ENCODE results near the gene ASPHD1. TPM values are rescaled to one million over a fixed set of nuclear protein-coding genes. Genes with fewer than 3 reads are reported as not detected.

The ASPHD1 gene
- polyA plus RNA-seq, 2 of the 4 experiments (the other 2 are of a cell fraction), result 4.6 to 20.6 TPM

GRCh38 chr16:29951625-29952365 lies 51.5 kb downstream of the ASPHD1 start:
- peaks cover 11% of the 10 kb centered on the region; the same call in 2 of the 3 replicates for H3K9me3 ChIP-seq
- ChIA-PET POLR2A (no interaction called here), CTCF (interaction anchor here (0.8 to 4.0 kb wide), 5 partner anchors 10 to 104 kb away, joined by 3 to 17 read pairs (median 4); partner anchors contain the start of gene TMEM219)
- DNase-seq (ENCODE audit: low read depth in 1 of 2, low spot score in 1 of 2) (peak in 1 of 2 experiments; percentile 31), ATAC-seq (peak; percentile 54 to 71; a peak in 4 of 6 replicates), FAIRE-seq (no peak)
- WGBS (ENCODE audit: missing lambda C conversion rate), result 85% methylated on average over 8 of the region's 8 CpGs
- no peak overlapping the region for H3K27ac ChIP-seq
- H3K4me1 ChIP-seq, result no peaks in the 10 kb centered on the region
- TF ChIP-seq POLR2AphosphoS2 (conservative IDR thresholded peaks at IDR 0.05; ENCODE audit: low read length), result no peak
- TF ChIP-seq HDAC2 (IDR thresholded peaks at IDR 0.05), result no peak
- TF ChIP-seq PHF8 (IDR thresholded peaks at IDR 0.05; ENCODE audit: borderline replicate concordance, low read depth), result no peak
- TF ChIP-seq ZNF302 (CRISPR knock-in tag; IDR thresholded peaks at IDR 0.05), result no peak
- no peak for TF ChIP-seq ELK1 (IDR thresholded peaks at IDR 0.05; ENCODE audit: low read depth, low read length)
- no peak for TF ChIP-seq JUNB (IDR thresholded peaks at IDR 0.05)
- no peak for TF ChIP-seq NFE2L2 (conservative IDR thresholded peaks at IDR 0.05; ENCODE audit: low read length)
- TF ChIP-seq RFX5 (IDR thresholded peaks at IDR 0.05), result no peak
- no peak overlapping the region for H3K4me2 ChIP-seq
- H3K4me3 ChIP-seq, result no peak overlapping the region

Other genes with a start within 250 kb of the ASPHD1 start
- gene SPN, start 237.2 kb upstream of the ASPHD1 start, polyA plus RNA-seq (2011; rRNA removed), result not detected in 2 replicates
- gene SPN, start 237.2 kb upstream of the ASPHD1 start, polyA plus RNA-seq (2017; fragmentation: RNase III; extraction: RNeasy Plus Mini Kit Qiagen cat#74134 plus additional on column Dnase treatment), result 0.03 TPM in 2 of 3 replicates, not detected in the other
- 1.9 and 2.1 TPM in 2 replicates for gene QPRT, start 221.3 kb upstream of the ASPHD1 start, polyA plus RNA-seq (2011; rRNA removed)
- 1.4 to 2.2 TPM (median 1.7 TPM) in 3 replicates for gene QPRT, start 221.3 kb upstream of the ASPHD1 start, polyA plus RNA-seq (2017; fragmentation: RNase III; extraction: RNeasy Plus Mini Kit Qiagen cat#74134 plus additional on column Dnase treatment)
- not detected in 2 replicates for gene C16orf54, start 154.5 kb upstream of the ASPHD1 start, polyA plus RNA-seq (2011; rRNA removed)
- not detected in 3 replicates for gene C16orf54, start 154.5 kb upstream of the ASPHD1 start, polyA plus RNA-seq (2017; fragmentation: RNase III; extraction: RNeasy Plus Mini Kit Qiagen cat#74134 plus additional on column Dnase treatment)
- gene ZG16, start 122.2 kb upstream of the ASPHD1 start, polyA plus RNA-seq (2011; rRNA removed), result not detected in 2 replicates
- not detected in 3 replicates for gene ZG16, start 122.2 kb upstream of the ASPHD1 start, polyA plus RNA-seq (2017; fragmentation: RNase III; extraction: RNeasy Plus Mini Kit Qiagen cat#74134 plus additional on column Dnase treatment)
- gene KIF22, start 109.7 kb upstream of the ASPHD1 start, polyA plus RNA-seq (2011; rRNA removed), result 64.3 and 85.9 TPM in 2 replicates
- gene KIF22, start 109.7 kb upstream of the ASPHD1 start, polyA plus RNA-seq (2017; fragmentation: RNase III; extraction: RNeasy Plus Mini Kit Qiagen cat#74134 plus additional on column Dnase treatment), result 70.0 to 73.7 TPM (median 72.6 TPM) in 3 replicates
- 79.6 and 99.7 TPM in 2 replicates for gene MAZ, start 94.0 kb upstream of the ASPHD1 start, polyA plus RNA-seq (2011; rRNA removed)
- gene MAZ, start 94.0 kb upstream of the ASPHD1 start, polyA plus RNA-seq (2017; fragmentation: RNase III; extraction: RNeasy Plus Mini Kit Qiagen cat#74134 plus additional on column Dnase treatment), result 216 to 231 TPM (median 221 TPM) in 3 replicates
- gene PRRT2, start 88.3 kb upstream of the ASPHD1 start, polyA plus RNA-seq (2011; rRNA removed), result 0.25 and 0.34 TPM in 2 replicates
- gene PRRT2, start 88.3 kb upstream of the ASPHD1 start, polyA plus RNA-seq (2017; fragmentation: RNase III; extraction: RNeasy Plus Mini Kit Qiagen cat#74134 plus additional on column Dnase treatment), result 0.34 to 0.55 TPM (median 0.44 TPM) in 3 replicates
- 18.9 and 26.7 TPM in 2 replicates for gene PAGR1, start 84.3 kb upstream of the ASPHD1 start, polyA plus RNA-seq (2011; rRNA removed)
- 41.0 to 44.5 TPM (median 43.1 TPM) in 3 replicates for gene PAGR1, start 84.3 kb upstream of the ASPHD1 start, polyA plus RNA-seq (2017; fragmentation: RNase III; extraction: RNeasy Plus Mini Kit Qiagen cat#74134 plus additional on column Dnase treatment)
- gene MVP, start 80.0 kb upstream of the ASPHD1 start, polyA plus RNA-seq (2011; rRNA removed), result 73.3 and 87.7 TPM in 2 replicates
- gene MVP, start 80.0 kb upstream of the ASPHD1 start, polyA plus RNA-seq (2017; fragmentation: RNase III; extraction: RNeasy Plus Mini Kit Qiagen cat#74134 plus additional on column Dnase treatment), result 86.2 to 109 TPM (median 106 TPM) in 3 replicates
- gene CDIPT, start 37.3 kb upstream of the ASPHD1 start, polyA plus RNA-seq (2011; rRNA removed), result 64.0 and 84.3 TPM in 2 replicates
- gene CDIPT, start 37.3 kb upstream of the ASPHD1 start, polyA plus RNA-seq (2017; fragmentation: RNase III; extraction: RNeasy Plus Mini Kit Qiagen cat#74134 plus additional on column Dnase treatment), result 60.3 to 72.1 TPM (median 71.2 TPM) in 3 replicates
- 4.3 and 5.1 TPM in 2 replicates for gene SEZ6L2, start 938 bp upstream of the ASPHD1 start, polyA plus RNA-seq (2011; rRNA removed)
- 9.0 to 12.6 TPM (median 11.4 TPM) in 3 replicates for gene SEZ6L2, start 938 bp upstream of the ASPHD1 start, polyA plus RNA-seq (2017; fragmentation: RNase III; extraction: RNeasy Plus Mini Kit Qiagen cat#74134 plus additional on column Dnase treatment)
- 14.6 and 15.3 TPM in 2 replicates for gene KCTD13, start 25.7 kb downstream of the ASPHD1 start, polyA plus RNA-seq (2011; rRNA removed)
- 11.9 to 13.3 TPM (median 12.7 TPM) in 3 replicates for gene KCTD13, start 25.7 kb downstream of the ASPHD1 start, polyA plus RNA-seq (2017; fragmentation: RNase III; extraction: RNeasy Plus Mini Kit Qiagen cat#74134 plus additional on column Dnase treatment)
- 65.1 and 82.5 TPM in 2 replicates for gene TMEM219, start 61.6 kb downstream of the ASPHD1 start, polyA plus RNA-seq (2011; rRNA removed)
- gene TMEM219, start 61.6 kb downstream of the ASPHD1 start, polyA plus RNA-seq (2017; fragmentation: RNase III; extraction: RNeasy Plus Mini Kit Qiagen cat#74134 plus additional on column Dnase treatment), result 68.1 to 77.2 TPM (median 74.4 TPM) in 3 replicates
- gene TAOK2, start 73.4 kb downstream of the ASPHD1 start, polyA plus RNA-seq (2011; rRNA removed), result 13.7 TPM in 2 replicates
- 28.2 to 30.8 TPM (median 30.7 TPM) in 3 replicates for gene TAOK2, start 73.4 kb downstream of the ASPHD1 start, polyA plus RNA-seq (2017; fragmentation: RNase III; extraction: RNeasy Plus Mini Kit Qiagen cat#74134 plus additional on column Dnase treatment)
- gene HIRIP3, start 95.1 kb downstream of the ASPHD1 start, polyA plus RNA-seq (2011; rRNA removed), result 11.5 and 13.5 TPM in 2 replicates
- gene HIRIP3, start 95.1 kb downstream of the ASPHD1 start, polyA plus RNA-seq (2017; fragmentation: RNase III; extraction: RNeasy Plus Mini Kit Qiagen cat#74134 plus additional on column Dnase treatment), result 16.7 to 19.5 TPM (median 17.0 TPM) in 3 replicates
- 33.1 and 41.3 TPM in 2 replicates for gene INO80E, start 95.8 kb downstream of the ASPHD1 start, polyA plus RNA-seq (2011; rRNA removed)
- 85.4 to 94.2 TPM (median 89.0 TPM) in 3 replicates for gene INO80E, start 95.8 kb downstream of the ASPHD1 start, polyA plus RNA-seq (2017; fragmentation: RNase III; extraction: RNeasy Plus Mini Kit Qiagen cat#74134 plus additional on column Dnase treatment)
- 2.5 and 3.4 TPM in 2 replicates for gene DOC2A, start 110.5 kb downstream of the ASPHD1 start, polyA plus RNA-seq (2011; rRNA removed)
- 4.6 to 6.7 TPM (median 5.5 TPM) in 3 replicates for gene DOC2A, start 110.5 kb downstream of the ASPHD1 start, polyA plus RNA-seq (2017; fragmentation: RNase III; extraction: RNeasy Plus Mini Kit Qiagen cat#74134 plus additional on column Dnase treatment)
- not detected in 2 replicates for gene C16orf92, start 122.7 kb downstream of the ASPHD1 start, polyA plus RNA-seq (2011; rRNA removed)
- not detected in 3 replicates for gene C16orf92, start 122.7 kb downstream of the ASPHD1 start, polyA plus RNA-seq (2017; fragmentation: RNase III; extraction: RNeasy Plus Mini Kit Qiagen cat#74134 plus additional on column Dnase treatment)
- gene TLCD3B, start 130.8 kb downstream of the ASPHD1 start, polyA plus RNA-seq (2011; rRNA removed), result 0.16 and 0.30 TPM in 2 replicates
- 0.35 to 0.71 TPM (median 0.68 TPM) in 3 replicates for gene TLCD3B, start 130.8 kb downstream of the ASPHD1 start, polyA plus RNA-seq (2017; fragmentation: RNase III; extraction: RNeasy Plus Mini Kit Qiagen cat#74134 plus additional on column Dnase treatment)
- 741 and 761 TPM in 2 replicates for gene ALDOA, start 165.3 kb downstream of the ASPHD1 start, polyA plus RNA-seq (2011; rRNA removed)
- gene ALDOA, start 165.3 kb downstream of the ASPHD1 start, polyA plus RNA-seq (2017; fragmentation: RNase III; extraction: RNeasy Plus Mini Kit Qiagen cat#74134 plus additional on column Dnase treatment), result 1,254 to 1,331 TPM (median 1,286 TPM) in 3 replicates
- 102 and 117 TPM in 2 replicates for gene PPP4C, start 175.5 kb downstream of the ASPHD1 start, polyA plus RNA-seq (2011; rRNA removed)
- gene PPP4C, start 175.5 kb downstream of the ASPHD1 start, polyA plus RNA-seq (2017; fragmentation: RNase III; extraction: RNeasy Plus Mini Kit Qiagen cat#74134 plus additional on column Dnase treatment), result 107 to 117 TPM (median 115 TPM) in 3 replicates
- gene TBX6, start 191.4 kb downstream of the ASPHD1 start, polyA plus RNA-seq (2011; rRNA removed), result 0.11 and 0.14 TPM in 2 replicates
- 0.26 to 0.63 TPM (median 0.62 TPM) in 3 replicates for gene TBX6, start 191.4 kb downstream of the ASPHD1 start, polyA plus RNA-seq (2017; fragmentation: RNase III; extraction: RNeasy Plus Mini Kit Qiagen cat#74134 plus additional on column Dnase treatment)
- gene YPEL3, start 195.7 kb downstream of the ASPHD1 start, polyA plus RNA-seq (2011; rRNA removed), result 4.5 and 5.5 TPM in 2 replicates
- gene YPEL3, start 195.7 kb downstream of the ASPHD1 start, polyA plus RNA-seq (2017; fragmentation: RNase III; extraction: RNeasy Plus Mini Kit Qiagen cat#74134 plus additional on column Dnase treatment), result 6.1 to 8.3 TPM (median 8.1 TPM) in 3 replicates
- 0.58 and 1.1 TPM in 2 replicates for gene GDPD3, start 213.0 kb downstream of the ASPHD1 start, polyA plus RNA-seq (2011; rRNA removed)
- gene GDPD3, start 213.0 kb downstream of the ASPHD1 start, polyA plus RNA-seq (2017; fragmentation: RNase III; extraction: RNeasy Plus Mini Kit Qiagen cat#74134 plus additional on column Dnase treatment), result 1.3 to 2.4 TPM (median 1.8 TPM) in 3 replicates
- 26.1 and 27.2 TPM in 2 replicates for gene MAPK3, start 222.7 kb downstream of the ASPHD1 start, polyA plus RNA-seq (2011; rRNA removed)
- gene MAPK3, start 222.7 kb downstream of the ASPHD1 start, polyA plus RNA-seq (2017; fragmentation: RNase III; extraction: RNeasy Plus Mini Kit Qiagen cat#74134 plus additional on column Dnase treatment), result 34.7 to 46.0 TPM (median 45.0 TPM) in 3 replicates